KG1 (cell line): ENCODE data around the gene PRKCQ.
"Not testable (repeated sequence)": the region's sequence is repeated elsewhere in the genome, so short reads cannot be mapped to it uniquely, and the experiment has no call there.

Experiments
- DNase-seq: peaks from one replicate; lab custom pipeline; 2025; lab: John Stamatoyannopoulos, UW

Gene PRKCQ

GRCh38 chr10:6456067-6456466, 124.0 kb downstream of the PRKCQ start:
- no peak for DNase-seq

GRCh38 chr10:6455592-6455991, 124.5 kb downstream of the PRKCQ start:
- no peak for DNase-seq

GRCh38 chr10:6446711-6447110, 133.4 kb downstream of the PRKCQ start:
- DNase-seq: no peak

- peak; percentile 14 for DNase-seq
These were observed 134.3 kb downstream of the PRKCQ start for GRCh38 chr10:6445671-6446316.

GRCh38 chr10:6439875-6440274, 140.2 kb downstream of the PRKCQ start:
- DNase-seq: not testable (repeated sequence)

GRCh38 chr10:6431861-6432260, 148.2 kb downstream of the PRKCQ start:
- no peak for DNase-seq

GRCh38 chr10:6431186-6431585, 148.9 kb downstream of the PRKCQ start:
- DNase-seq: no peak

GRCh38 chr10:6430423-6430980, 149.6 kb downstream of the PRKCQ start:
- DNase-seq: no peak

GRCh38 chr10:6427357-6427959, 152.6 kb downstream of the PRKCQ start:
- DNase-seq: no peak

GRCh38 chr10:6426317-6426716, 153.8 kb downstream of the PRKCQ start:
- no peak for DNase-seq

- DNase-seq: no peak
These were observed 156.5 kb downstream of the PRKCQ start for GRCh38 chr10:6423413-6424170.

- no peak for DNase-seq
These were observed 157.1 kb downstream of the PRKCQ start for GRCh38 chr10:6423004-6423403.

GRCh38 chr10:6418613-6419216, 161.4 kb downstream of the PRKCQ start:
- no peak for DNase-seq

GRCh38 chr10:6418167-6418566, 161.9 kb downstream of the PRKCQ start:
- DNase-seq: no peak

GRCh38 chr10:6416892-6417512, 163.1 kb downstream of the PRKCQ start:
- peak; percentile 34 for DNase-seq

- DNase-seq: no peak
These were observed 168.6 kb downstream of the PRKCQ start for GRCh38 chr10:6411436-6411835.

- DNase-seq: no peak
These were observed 169.2 kb downstream of the PRKCQ start for GRCh38 chr10:6410830-6411229.

GRCh38 chr10:6409971-6410643, 170.0 kb downstream of the PRKCQ start:
- no peak for DNase-seq

- no peak for DNase-seq
These were observed 171.3 kb downstream of the PRKCQ start for GRCh38 chr10:6408799-6409198.

- no peak for DNase-seq
These were observed 172.9 kb downstream of the PRKCQ start for GRCh38 chr10:6407034-6407721.
